SW 1271 (cell line): ENCODE measurements around the gene PKP1.

ENCODE experiments used
- DNase-seq, 2 experiments: peaks; one replicate each; lab custom pipeline; 2025; lab: John Stamatoyannopoulos, UW

PKP1 gene

GRCh38 chr1:201353186-201353940 lies 70.1 kb downstream of the PKP1 start:
- DNase-seq = no peak

GRCh38 chr1:201354151-201354900 lies 71.0 kb downstream of the PKP1 start:
- DNase-seq = no peak

DNA sequence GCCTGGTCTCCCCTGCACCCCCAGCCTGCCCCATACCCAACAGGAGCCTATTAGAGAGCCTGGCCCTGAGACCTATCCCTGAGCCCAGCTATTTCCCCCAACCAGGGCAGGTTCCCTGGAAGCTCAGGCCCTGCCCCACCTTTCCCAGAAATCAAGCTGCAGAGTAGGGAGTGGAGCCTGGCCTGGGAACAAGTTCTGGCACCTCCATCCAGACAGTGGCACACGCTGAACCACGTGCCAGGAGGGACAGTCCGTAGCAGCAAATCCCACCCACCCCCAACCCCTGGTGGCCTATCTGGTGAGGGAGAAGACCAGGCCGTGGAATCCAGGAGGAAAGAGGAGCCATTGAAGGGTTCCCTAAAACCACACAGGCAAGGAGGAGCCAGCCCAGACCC lies 71.6 kb downstream of the PKP1 start:
- no peak for DNase-seq

DNA sequence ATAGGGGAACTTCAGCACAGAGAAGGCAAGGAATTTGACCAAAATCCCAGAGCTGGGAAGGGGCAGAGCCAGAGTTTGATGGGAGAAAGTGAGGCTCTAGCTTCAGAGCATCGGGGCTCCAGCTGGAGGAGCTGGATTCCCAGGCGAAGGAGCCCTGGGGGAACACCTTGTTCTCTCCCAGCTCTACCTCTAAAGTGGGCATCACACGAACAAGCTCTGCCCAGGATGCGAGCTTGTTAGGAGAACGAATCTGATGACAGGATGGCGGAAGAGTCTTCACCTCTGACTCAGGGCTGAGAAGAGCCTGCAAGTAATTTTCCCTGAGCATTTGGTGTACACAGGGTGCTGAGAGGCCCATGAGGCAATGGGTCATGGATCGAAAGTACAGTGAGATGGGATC lies 72.2 kb downstream of the PKP1 start:
- no peak for DNase-seq

DNA sequence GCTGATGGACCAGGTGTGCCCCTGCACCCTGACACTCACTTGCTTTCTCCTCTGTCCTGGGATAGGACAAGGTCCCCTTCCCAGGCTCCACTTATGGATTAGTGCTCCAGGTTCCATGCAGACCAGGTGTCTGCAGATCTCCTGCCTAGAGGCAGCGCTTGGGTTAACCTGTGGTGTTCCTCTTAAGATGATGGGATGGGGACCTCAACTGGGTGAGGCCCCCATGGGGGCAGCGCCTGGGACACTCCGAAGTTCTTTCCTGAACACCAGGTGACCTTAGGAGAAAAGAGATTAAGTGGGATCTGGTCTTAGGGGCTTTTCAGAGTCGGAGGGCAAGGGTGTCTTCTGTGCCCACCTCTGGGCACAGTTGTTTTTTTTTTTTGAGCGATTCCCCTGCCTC lies 72.9 kb downstream of the PKP1 start:
- DNase-seq = no peak

- no peak for DNase-seq
These were observed 73.4 kb downstream of the PKP1 start for GRCh38 chr1:201356701-201357100.

GRCh38 chr1:201357211-201357610 lies 73.9 kb downstream of the PKP1 start:
- DNase-seq = no peak

DNA sequence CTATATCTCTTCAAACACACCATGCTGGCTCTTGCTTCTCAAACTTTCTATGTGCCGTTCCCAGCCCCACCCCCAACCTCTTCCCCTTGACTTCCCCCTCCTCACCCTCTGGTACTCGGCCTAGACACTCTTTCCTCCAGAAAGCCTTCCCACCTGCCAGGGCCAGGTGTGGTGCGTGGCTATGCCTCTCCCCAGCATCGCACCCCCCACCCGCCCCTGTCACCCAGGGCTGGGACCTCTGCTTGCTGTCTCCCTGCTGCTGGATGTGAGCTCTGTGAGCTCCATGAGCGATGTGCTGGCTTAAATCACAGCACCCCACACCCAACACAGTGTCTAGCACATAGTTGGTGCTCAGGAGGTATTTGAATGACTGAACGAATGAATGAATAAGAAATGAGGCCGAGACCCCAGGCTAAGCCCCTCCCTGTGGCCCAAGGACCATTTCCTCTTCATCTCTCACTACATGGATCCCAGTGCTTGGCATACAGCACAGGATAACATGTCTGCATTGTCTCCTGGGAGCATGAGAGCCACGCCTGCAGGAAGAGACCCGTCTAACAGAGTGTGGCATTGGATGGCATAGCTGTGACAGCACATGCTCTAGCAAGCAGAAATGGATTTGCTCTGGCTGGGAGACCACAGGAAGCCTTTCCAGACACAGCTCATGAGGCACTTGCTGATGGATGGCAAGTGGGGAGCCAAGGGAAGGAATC lies 74.5 kb downstream of the PKP1 start:
- DNase-seq = no peak

DNA sequence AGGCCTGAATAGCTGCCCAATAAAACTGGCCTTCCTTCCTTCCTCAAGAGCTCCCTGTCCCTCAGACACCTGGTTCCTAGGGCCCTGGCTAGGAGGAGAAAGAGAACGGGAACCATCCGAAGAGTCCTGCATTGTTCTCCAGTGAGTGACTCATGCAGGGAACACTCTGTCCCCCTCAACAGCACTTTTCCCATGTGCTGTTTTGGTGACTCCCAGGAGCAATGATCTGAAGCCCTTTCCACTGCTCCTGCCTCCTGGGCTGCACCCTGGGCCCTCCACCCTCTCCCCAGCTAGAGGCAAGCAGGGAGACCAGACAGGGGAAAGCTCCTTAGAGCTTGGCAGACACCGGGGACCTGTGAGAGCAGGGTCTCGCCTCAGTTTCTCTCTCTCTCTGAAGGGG lies 75.3 kb downstream of the PKP1 start:
- no peak for DNase-seq

GRCh38 chr1:201359031-201359872 lies 75.9 kb downstream of the PKP1 start:
- no peak for DNase-seq

- no peak for DNase-seq
These were observed 76.5 kb downstream of the PKP1 start for GRCh38 chr1:201359873-201360210.

- no peak for DNase-seq
These were observed 77.2 kb downstream of the PKP1 start for GRCh38 chr1:201360486-201360885.

DNA sequence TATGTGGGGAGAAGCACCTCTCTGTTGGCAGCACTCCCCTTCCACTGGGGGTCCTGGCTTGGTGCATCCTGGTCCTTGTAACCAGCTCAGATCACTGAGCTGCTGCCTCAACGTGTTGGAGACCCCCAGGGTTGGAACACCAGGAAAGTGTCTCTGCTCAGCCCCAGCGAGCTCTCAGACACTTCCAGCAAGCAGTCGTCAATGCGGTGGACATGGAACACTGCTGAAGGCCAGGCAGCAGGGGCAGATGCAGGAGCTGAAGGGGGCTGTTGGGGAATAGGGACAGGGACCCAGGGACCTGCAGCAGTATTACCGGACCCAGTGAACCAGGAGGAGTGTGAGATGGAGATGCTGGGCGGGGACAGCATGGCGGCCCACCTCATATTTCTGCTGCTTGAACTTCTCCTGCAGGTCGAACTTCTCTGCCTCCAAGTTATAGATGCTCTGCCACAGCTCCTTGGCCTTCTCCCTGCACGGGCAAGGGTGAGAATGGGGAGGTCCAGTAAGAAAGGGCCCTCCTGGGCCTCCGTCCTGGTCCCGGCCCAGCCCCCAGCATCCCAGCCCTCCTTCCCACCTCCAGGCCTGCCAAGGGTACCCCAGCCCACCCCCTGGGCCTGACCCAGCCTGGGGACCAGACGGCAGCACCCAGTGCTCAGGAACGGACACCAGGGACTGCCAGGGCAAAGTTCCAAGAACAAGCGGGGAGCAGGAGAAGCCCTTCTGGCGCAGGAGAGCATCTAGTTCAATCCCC lies 77.8 kb downstream of the PKP1 start:
- DNase-seq = no peak

DNA sequence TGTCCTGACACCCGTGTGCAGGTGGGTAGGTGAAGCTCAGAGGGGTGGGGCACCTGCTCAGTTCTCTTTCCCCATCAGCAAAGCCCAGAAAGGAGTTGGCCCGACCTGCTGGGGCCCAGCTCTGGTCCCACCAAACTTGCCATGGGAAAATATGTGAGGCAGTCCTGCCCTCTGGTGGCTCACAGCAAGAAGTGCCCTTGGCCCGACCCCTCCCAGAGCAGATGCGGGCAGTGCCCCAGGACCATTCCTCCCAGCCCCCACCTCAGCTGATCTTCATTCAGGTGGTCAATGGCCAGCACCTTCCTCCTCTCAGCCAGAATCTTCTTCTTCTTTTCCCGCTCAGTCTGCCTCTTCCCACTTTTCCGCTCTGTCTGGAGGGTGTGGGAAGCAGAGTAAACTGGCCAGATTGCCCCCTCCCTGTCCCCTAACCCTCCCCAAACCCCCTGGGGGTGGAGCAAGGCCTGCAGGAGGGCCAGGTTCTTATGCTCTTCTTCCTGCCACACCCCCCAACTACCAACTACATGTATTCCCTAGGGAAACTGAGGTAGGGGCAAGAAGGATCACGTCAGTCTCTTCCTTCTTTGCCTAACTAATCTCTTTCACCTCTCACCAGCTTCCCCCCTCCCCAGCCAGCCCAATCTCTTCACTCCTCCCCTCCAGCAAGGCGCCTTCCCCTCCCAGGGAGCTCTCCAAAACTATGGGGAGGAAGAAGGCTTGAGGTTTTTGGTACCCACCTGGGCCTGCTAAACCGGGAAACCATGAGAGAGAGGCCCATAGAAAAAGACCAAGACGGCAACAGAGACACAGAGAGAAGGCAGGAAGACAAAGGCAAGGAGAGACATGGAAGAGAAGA lies 78.6 kb downstream of the PKP1 start:
- peak in 1 of 2 experiments; percentile 22 for DNase-seq

GRCh38 chr1:201362906-201363305 lies 79.6 kb downstream of the PKP1 start:
- DNase-seq = no peak

- DNase-seq = no peak
These were observed 80.2 kb downstream of the PKP1 start for GRCh38 chr1:201363467-201363866.

DNA sequence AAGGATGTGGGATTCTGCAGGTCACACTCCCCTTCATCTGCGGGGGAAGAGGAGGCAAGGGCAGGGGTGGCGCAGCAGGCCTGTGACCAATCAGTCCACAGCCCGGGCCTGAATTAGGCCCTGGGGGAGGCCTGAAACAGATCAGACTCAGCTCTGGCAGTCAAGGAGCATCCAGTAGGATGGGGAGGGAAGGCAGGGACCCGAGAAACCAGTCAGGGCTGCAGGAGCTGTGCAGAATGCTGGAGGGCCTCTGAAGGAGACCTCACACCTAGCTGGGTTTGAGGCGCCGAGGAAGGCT lies 81.5 kb downstream of the PKP1 start:
- no peak for DNase-seq

- DNase-seq = no peak
These were observed 81.9 kb downstream of the PKP1 start for GRCh38 chr1:201365251-201365650.

DNA sequence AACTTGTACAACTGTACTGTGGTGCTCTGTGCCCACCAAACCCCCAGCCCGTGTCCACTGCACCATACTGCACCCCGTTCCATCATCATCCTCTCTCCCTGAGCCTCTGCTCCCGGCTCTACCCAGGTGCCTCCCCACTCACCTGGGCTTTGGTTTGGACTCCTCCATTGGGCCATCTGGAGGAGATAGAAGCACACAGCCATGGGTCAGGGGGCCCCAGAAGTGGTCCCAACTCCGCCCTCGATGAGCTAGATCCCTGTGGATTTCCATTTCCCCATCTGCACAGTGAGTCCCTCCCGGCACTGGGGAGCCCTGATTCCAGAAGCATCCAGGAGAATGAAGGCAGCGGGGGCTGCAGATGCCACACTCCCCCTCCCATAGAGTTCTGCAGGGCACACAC lies 83.4 kb downstream of the PKP1 start:
- DNase-seq = no peak

DNA sequence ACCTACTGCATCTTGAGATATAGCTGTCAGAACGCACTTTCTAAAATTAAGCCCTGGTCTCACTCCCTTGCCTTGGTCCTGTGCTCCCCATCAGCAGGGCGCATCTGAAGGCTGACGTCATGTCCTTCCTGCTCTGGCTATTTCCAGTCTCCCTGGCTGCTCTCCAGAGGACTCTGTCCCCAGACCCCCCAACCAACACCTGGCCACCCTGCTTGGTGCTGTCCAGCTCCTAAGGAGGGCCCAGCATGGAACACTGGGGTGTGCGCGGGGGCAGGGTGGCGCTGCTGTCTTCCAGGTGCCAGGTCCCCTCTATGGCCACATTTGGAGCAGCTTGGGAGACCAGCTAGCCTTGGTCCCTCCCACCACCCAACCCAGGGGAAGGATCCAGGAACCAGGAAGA lies 85.9 kb downstream of the PKP1 start:
- DNase-seq = no peak

DNA sequence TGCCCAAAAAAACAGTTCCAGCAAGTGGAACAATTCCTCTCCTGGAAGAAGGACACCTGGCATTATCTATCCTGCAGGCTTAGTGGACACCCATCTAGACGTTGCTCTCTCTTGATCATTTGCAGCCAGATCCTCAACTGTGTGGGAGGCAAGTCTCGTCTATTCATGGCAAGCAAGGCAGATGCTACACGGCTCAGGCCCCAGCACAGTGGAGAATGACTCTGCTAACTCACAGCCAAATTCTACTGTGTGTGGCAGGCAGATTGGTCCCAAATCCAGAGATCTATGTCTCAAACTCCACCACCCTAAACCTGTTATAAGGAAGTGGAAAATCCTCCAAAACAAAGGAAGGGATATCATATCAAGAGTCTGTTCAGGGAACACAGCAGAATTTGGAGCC lies 87.2 kb downstream of the PKP1 start:
- DNase-seq = no peak
